ENCODE results near the gene LRRC4C.

Gene LRRC4C

DNA sequence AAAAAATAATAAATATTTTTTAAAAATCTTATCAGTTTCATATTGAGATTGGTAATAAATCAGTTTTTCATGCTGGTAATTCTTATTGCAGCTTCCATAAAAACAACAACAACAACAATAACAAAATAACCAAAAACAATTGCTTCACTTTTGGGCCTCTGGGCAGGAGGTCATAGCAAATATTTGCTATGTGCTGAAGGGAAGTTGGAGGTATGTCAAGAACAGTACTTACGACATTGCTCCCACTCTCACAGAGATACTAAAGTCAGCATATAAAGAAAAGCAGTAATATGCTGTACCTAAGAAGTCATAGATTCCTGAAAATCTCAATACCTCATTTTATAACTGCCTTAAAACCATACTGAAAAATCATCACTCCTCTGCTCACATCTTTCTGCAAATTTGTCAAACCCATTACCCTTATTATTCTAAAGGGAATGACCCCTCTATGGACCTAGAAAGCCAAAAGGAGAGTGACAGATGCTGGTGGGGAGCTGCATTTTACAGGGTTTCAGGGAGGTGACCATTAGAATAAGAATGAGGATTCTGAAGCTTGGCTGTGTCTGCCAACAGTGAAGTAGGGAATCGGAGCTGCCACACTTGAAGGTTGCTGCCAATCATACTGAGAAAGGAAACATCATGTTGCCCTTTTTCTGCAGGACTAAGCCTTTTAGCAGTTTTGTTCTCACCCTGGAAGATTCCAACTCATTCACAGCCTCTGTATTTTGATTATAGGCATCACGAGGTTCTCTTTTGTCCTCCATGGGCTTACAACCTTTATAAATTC lies 742.9 kb downstream of the LRRC4C start:
- Histone ChIP-seq H2AFZ (ENCODE audit: low read depth, low read length) (no peak overlapping the region), H3K14ac (ENCODE audit: low read length in 2 of 2) (no peak overlapping the region), H2BK15ac (ENCODE audit: low read depth, poor library complexity, severe bottlenecking) (no peak overlapping the region), H2AK5ac (ENCODE audit: low read length, severe bottlenecking) (no peak overlapping the region), H3K27me3 (ENCODE audit: control insufficient read depth in 1 of 2, insufficient read depth in 1 of 2, low read length in 2 of 2) (no peaks in the 10 kb centered on the region), H3K23ac (ENCODE audit: low read length in 2 of 2) (no peak overlapping the region), H4K8ac (ENCODE audit: low read length) (no peak overlapping the region), H3K4ac (ENCODE audit: low read depth in 1 of 2, low read length in 2 of 2) (no peak overlapping the region), H3K27ac (ENCODE audit: low read length, poor library complexity, severe bottlenecking) (no peak overlapping the region), H3K9me3 (ENCODE audit: control insufficient read depth, low read length) (peaks cover 3% of the 10 kb centered on the region), H2BK5ac (ENCODE audit: low read depth, low read length, poor library complexity, severe bottlenecking) (no peak overlapping the region), H2BK120ac (ENCODE audit: low read depth, low read length) (no peak overlapping the region), H3K79me1 (replicated peaks; ENCODE audit: low read length, poor library complexity, severe bottlenecking) (no peaks in the 10 kb centered on the region), H2BK12ac (ENCODE audit: low read length in 2 of 2) (no peak overlapping the region), H3K36me3 (ENCODE audit: control insufficient read depth in 1 of 2, insufficient read depth in 2 of 2, low read depth in 1 of 2, low read length in 2 of 2) (no peaks in the 10 kb centered on the region), H3K9ac (ENCODE audit: low read length) (no peak overlapping the region), H3K18ac (ENCODE audit: low read depth in 1 of 2, low read length in 2 of 2) (no peak overlapping the region), H3K4me1 (ENCODE audit: control insufficient read depth, insufficient read depth, low read depth, low read length) (no peaks in the 10 kb centered on the region), H4K91ac (ENCODE audit: low read length) (no peak overlapping the region), H3K4me2 (ENCODE audit: low read length, poor library complexity, severe bottlenecking) (no peak overlapping the region), H3K4me3 (ENCODE audit: insufficient read depth in 1 of 2, low read depth in 1 of 2, low read length in 2 of 2) (no peak overlapping the region)
- 61% methylated on average over 3 of the region's 3 CpGs for WGBS
- DNase-seq: no peak

DNA sequence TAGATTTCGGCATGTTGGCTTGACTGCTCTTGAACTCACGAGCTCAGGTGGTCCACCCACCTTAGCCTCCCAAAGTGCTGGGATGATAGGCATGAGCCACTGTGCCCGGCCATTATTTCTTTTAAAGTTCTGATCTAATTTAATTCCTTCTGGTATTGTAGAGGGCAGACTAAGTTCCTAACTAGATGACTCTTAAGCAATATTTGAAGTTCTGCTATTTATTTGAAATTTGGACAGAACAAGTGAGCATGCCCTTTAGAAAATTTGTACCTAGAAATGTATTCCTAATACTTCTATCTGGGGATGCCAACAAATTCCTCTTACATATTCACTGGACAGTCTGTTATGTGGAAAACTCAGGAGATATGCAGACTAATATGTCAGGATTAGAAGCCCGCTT lies 746.4 kb downstream of the LRRC4C start:
- no peak overlapping the region for H3K4me3 ChIP-seq (ENCODE audit: insufficient read depth in 1 of 2, low read depth in 1 of 2, low read length in 2 of 2)
- 89% methylated on average over 2 of the region's 4 CpGs for WGBS

GRCh38 chr11:40701027-40701426 lies 758.4 kb downstream of the LRRC4C start:
- no peak overlapping the region for H2BK120ac ChIP-seq (ENCODE audit: low read depth, low read length)
- H4K91ac ChIP-seq (ENCODE audit: low read length): no peak overlapping the region
- no peak overlapping the region for H3K27ac ChIP-seq (ENCODE audit: low read length, poor library complexity, severe bottlenecking)
- no peaks in the 10 kb centered on the region for H3K9me3 ChIP-seq (ENCODE audit: control insufficient read depth, low read length)
- H3K27me3 ChIP-seq (ENCODE audit: control insufficient read depth in 1 of 2, insufficient read depth in 1 of 2, low read length in 2 of 2): no peaks in the 10 kb centered on the region
- H2BK12ac ChIP-seq (ENCODE audit: low read length in 2 of 2): no peak overlapping the region
- no peak overlapping the region for H3K14ac ChIP-seq (ENCODE audit: low read length in 2 of 2)
- no peak overlapping the region for H2AFZ ChIP-seq (ENCODE audit: low read depth, low read length)
- DNase-seq: no peak
- no peak overlapping the region for H3K23ac ChIP-seq (ENCODE audit: low read length in 2 of 2)
- H2BK5ac ChIP-seq (ENCODE audit: low read depth, low read length, poor library complexity, severe bottlenecking): no peak overlapping the region
- no peaks in the 10 kb centered on the region for H3K4me1 ChIP-seq (ENCODE audit: control insufficient read depth, insufficient read depth, low read depth, low read length)
- H3K4me2 ChIP-seq (ENCODE audit: low read length, poor library complexity, severe bottlenecking): no peak overlapping the region
- no peak overlapping the region for H4K8ac ChIP-seq (ENCODE audit: low read length)
- no peaks in the 10 kb centered on the region for H3K79me1 ChIP-seq (replicated peaks; ENCODE audit: low read length, poor library complexity, severe bottlenecking)
- no peak overlapping the region for H2BK15ac ChIP-seq (ENCODE audit: low read depth, poor library complexity, severe bottlenecking)
- H3K4me3 ChIP-seq (ENCODE audit: insufficient read depth in 1 of 2, low read depth in 1 of 2, low read length in 2 of 2): no peak overlapping the region
- no peak overlapping the region for H3K18ac ChIP-seq (ENCODE audit: low read depth in 1 of 2, low read length in 2 of 2)
- H3K4ac ChIP-seq (ENCODE audit: low read depth in 1 of 2, low read length in 2 of 2): no peak overlapping the region
- no peak overlapping the region for H2AK5ac ChIP-seq (ENCODE audit: low read length, severe bottlenecking)
- no peaks in the 10 kb centered on the region for H3K36me3 ChIP-seq (ENCODE audit: control insufficient read depth in 1 of 2, insufficient read depth in 2 of 2, low read depth in 1 of 2, low read length in 2 of 2)
- WGBS: no CpG with 5 or more reads among the region's 2 CpGs
- H3K9ac ChIP-seq (ENCODE audit: low read length): no peak overlapping the region

More for the DNA sequence above, 746.4 kb downstream of the LRRC4C start:
- no peak overlapping the region for H4K91ac ChIP-seq (ENCODE audit: low read length)
- H3K4ac ChIP-seq (ENCODE audit: low read depth in 1 of 2, low read length in 2 of 2): no peak overlapping the region
- no peak for DNase-seq
- H3K36me3 ChIP-seq (ENCODE audit: control insufficient read depth in 1 of 2, insufficient read depth in 2 of 2, low read depth in 1 of 2, low read length in 2 of 2): no peaks in the 10 kb centered on the region
- H3K14ac ChIP-seq (ENCODE audit: low read length in 2 of 2): no peak overlapping the region
- H4K8ac ChIP-seq (ENCODE audit: low read length): no peak overlapping the region
- no peak overlapping the region for H2AFZ ChIP-seq (ENCODE audit: low read depth, low read length)
- no peak overlapping the region for H2AK5ac ChIP-seq (ENCODE audit: low read length, severe bottlenecking)
- H2BK120ac ChIP-seq (ENCODE audit: low read depth, low read length): no peak overlapping the region
- no peak overlapping the region for H3K9ac ChIP-seq (ENCODE audit: low read length)
- H3K79me1 ChIP-seq (replicated peaks; ENCODE audit: low read length, poor library complexity, severe bottlenecking): no peaks in the 10 kb centered on the region
- no peak overlapping the region for H3K18ac ChIP-seq (ENCODE audit: low read depth in 1 of 2, low read length in 2 of 2)
- H3K9me3 ChIP-seq (ENCODE audit: control insufficient read depth, low read length): peaks cover 3% of the 10 kb centered on the region
- H3K23ac ChIP-seq (ENCODE audit: low read length in 2 of 2): no peak overlapping the region
- no peak overlapping the region for H2BK5ac ChIP-seq (ENCODE audit: low read depth, low read length, poor library complexity, severe bottlenecking)
- H3K27me3 ChIP-seq (ENCODE audit: control insufficient read depth in 1 of 2, insufficient read depth in 1 of 2, low read length in 2 of 2): no peaks in the 10 kb centered on the region
- H3K4me1 ChIP-seq (ENCODE audit: control insufficient read depth, insufficient read depth, low read depth, low read length): no peaks in the 10 kb centered on the region
- H2BK12ac ChIP-seq (ENCODE audit: low read length in 2 of 2): no peak overlapping the region
- H2BK15ac ChIP-seq (ENCODE audit: low read depth, poor library complexity, severe bottlenecking): no peak overlapping the region
- no peak overlapping the region for H3K4me2 ChIP-seq (ENCODE audit: low read length, poor library complexity, severe bottlenecking)
- no peak overlapping the region for H3K27ac ChIP-seq (ENCODE audit: low read length, poor library complexity, severe bottlenecking)

DNA sequence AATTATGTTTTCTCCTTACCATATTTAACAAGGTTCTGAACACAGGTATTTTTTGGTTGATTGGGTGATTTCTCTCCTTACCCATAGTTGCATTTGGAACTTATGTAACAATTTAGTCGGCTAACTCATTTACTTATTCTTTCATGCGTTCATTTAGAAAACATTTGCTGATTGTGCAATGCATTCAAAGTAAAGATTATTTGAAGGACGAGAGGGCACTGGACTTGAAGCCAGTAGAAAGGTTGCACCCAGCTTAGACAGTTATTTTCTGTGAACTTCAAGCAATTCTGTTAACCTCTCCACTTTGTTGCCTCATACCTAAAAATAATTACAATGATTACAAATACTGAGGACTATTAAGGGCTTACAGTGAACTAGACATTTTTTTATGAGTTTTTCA lies 769.6 kb downstream of the LRRC4C start:
- no peak overlapping the region for H3K9ac ChIP-seq (ENCODE audit: low read length)
- no peak overlapping the region for H3K27ac ChIP-seq (ENCODE audit: low read length, poor library complexity, severe bottlenecking)
- no peak overlapping the region for H2BK15ac ChIP-seq (ENCODE audit: low read depth, poor library complexity, severe bottlenecking)
- peaks cover 8% of the 10 kb centered on the region for H3K9me3 ChIP-seq (ENCODE audit: control insufficient read depth, low read length)
- no peak overlapping the region for H3K18ac ChIP-seq (ENCODE audit: low read depth in 1 of 2, low read length in 2 of 2)
- H3K4ac ChIP-seq (ENCODE audit: low read depth in 1 of 2, low read length in 2 of 2): no peak overlapping the region
- no peak overlapping the region for H2AFZ ChIP-seq (ENCODE audit: low read depth, low read length)
- H2BK5ac ChIP-seq (ENCODE audit: low read depth, low read length, poor library complexity, severe bottlenecking): no peak overlapping the region
- H3K4me3 ChIP-seq (ENCODE audit: insufficient read depth in 1 of 2, low read depth in 1 of 2, low read length in 2 of 2): no peak overlapping the region
- H3K79me1 ChIP-seq (replicated peaks; ENCODE audit: low read length, poor library complexity, severe bottlenecking): no peaks in the 10 kb centered on the region
- H2BK120ac ChIP-seq (ENCODE audit: low read depth, low read length): no peak overlapping the region
- no peak overlapping the region for H4K91ac ChIP-seq (ENCODE audit: low read length)
- H4K8ac ChIP-seq (ENCODE audit: low read length): no peak overlapping the region
- H3K23ac ChIP-seq (ENCODE audit: low read length in 2 of 2): no peak overlapping the region
- DNase-seq: no peak
- H2BK12ac ChIP-seq (ENCODE audit: low read length in 2 of 2): no peak overlapping the region
- 88% methylated on average over 2 of the region's 3 CpGs for WGBS
- H3K36me3 ChIP-seq (ENCODE audit: control insufficient read depth in 1 of 2, insufficient read depth in 2 of 2, low read depth in 1 of 2, low read length in 2 of 2): no peaks in the 10 kb centered on the region
- no peak overlapping the region for H2AK5ac ChIP-seq (ENCODE audit: low read length, severe bottlenecking)
- no peaks in the 10 kb centered on the region for H3K4me1 ChIP-seq (ENCODE audit: control insufficient read depth, insufficient read depth, low read depth, low read length)
- no peaks in the 10 kb centered on the region for H3K27me3 ChIP-seq (ENCODE audit: control insufficient read depth in 1 of 2, insufficient read depth in 1 of 2, low read length in 2 of 2)
- no peak overlapping the region for H3K14ac ChIP-seq (ENCODE audit: low read length in 2 of 2)
- H3K4me2 ChIP-seq (ENCODE audit: low read length, poor library complexity, severe bottlenecking): no peak overlapping the region

Data from mesenchymal stem cell (in vitro differentiated cells and primary cell).